ENCODE data around the gene LIG3.
"Not testable (repeated sequence)": the region's sequence is repeated elsewhere in the genome, so short reads cannot be mapped to it uniquely, and the experiment has no call there.

LIG3 gene

DNA sequence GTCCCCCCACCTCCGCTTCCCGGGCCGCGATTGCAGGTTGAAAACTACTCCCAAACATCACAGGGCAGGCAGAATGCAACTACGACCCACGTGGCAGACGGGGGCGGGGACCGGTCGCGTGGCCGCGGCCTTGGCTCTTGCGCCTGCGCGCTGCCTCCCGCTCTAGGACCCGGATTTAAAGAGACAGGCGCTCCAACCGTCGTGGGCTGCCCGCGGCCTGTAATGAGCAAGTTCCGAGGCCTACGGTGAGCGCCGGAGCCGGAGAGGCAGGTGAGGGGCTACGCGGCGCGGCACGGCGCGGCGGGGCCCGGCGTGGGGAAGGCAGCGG lies at the start of gene LIG3:
TSS of gene LIG3 (plus strand) at position 160 of the 328 bp plus-strand sequence. CDS start 2,494 bp downstream, outside the sequence.
- Histone ChIP-seq H3K27ac (ENCODE audit: low read length) (peak within 1 kb of the TSS; percentile 97), H3K4me1 (ENCODE audit: control insufficient read depth in 1 of 2, insufficient read depth in 2 of 2, low read length in 2 of 2) (peaks cover 7 to 28% of the 10 kb centered on the region in 2 donors), H3K27me3 (ENCODE audit: low read depth, low read length) (no peaks in the 10 kb centered on the region), H3K4me3 (ENCODE audit: low read depth in 1 of 2, low read length in 2 of 2) (peak within 1 kb of the TSS; percentile 77 to 79), H3K9me3 (ENCODE audit: control insufficient read depth in 1 of 2, low read length in 2 of 2) (no peaks in the 10 kb centered on the region), H3K36me3 (ENCODE audit: control insufficient read depth in 1 of 2, insufficient read depth in 2 of 2, low read length in 2 of 2) (peaks cover 5 to 8% of the 10 kb centered on the region in 2 donors)

DNA sequence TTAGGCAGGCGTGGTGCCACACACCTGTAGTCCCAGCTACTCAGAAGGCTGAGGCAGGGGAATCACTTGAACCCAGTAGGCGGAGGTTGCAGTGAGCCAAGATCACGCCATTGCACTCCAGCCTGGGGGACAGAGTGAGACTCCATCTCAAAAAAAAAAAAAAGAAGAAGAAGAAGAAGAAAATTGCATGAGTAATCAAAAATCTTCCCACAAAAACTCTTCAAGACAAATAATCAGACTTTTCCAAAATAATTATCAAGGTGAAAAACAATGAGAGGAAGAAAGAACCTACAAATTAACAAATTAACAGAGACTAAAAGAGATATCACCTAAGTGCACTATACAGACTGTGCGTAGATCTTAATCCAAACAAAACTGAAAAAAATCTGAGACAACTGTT lies 29.5 kb upstream of the LIG3 start:
- not testable (repeated sequence) for H3K9me3 ChIP-seq (ENCODE audit: control insufficient read depth in 1 of 2, low read length in 2 of 2); H3K4me1 ChIP-seq (ENCODE audit: control insufficient read depth in 1 of 2, insufficient read depth in 2 of 2, low read length in 2 of 2); H3K4me3 ChIP-seq (ENCODE audit: low read depth in 1 of 2, low read length in 2 of 2); H3K27me3 ChIP-seq (ENCODE audit: low read depth, low read length); H3K36me3 ChIP-seq (ENCODE audit: control insufficient read depth in 1 of 2, insufficient read depth in 2 of 2, low read length in 2 of 2); H3K27ac ChIP-seq (ENCODE audit: low read length)

DNA sequence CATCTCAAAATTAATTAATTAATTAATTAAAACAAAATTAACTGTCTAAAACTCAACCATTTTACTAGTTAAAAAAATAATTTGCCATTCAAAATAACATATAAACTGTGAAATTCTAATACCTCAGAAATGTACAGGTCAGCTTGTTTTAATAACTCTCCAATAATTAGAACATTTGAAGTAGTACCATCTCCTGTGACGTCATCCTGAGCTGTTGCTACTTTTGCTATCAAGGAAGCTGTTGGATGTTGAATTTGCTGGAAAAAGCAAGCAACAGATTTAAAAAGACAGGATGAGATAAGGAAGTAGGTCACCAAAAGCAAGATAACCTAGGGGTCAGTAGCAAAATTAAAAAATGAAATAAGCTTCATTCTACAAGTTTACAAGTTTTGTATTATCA lies 21.9 kb upstream of the LIG3 start:
- H3K9me3 ChIP-seq (ENCODE audit: control insufficient read depth in 1 of 2, low read length in 2 of 2), result no peaks in the 10 kb centered on the region
- no peaks in the 10 kb centered on the region for H3K36me3 ChIP-seq (ENCODE audit: control insufficient read depth in 1 of 2, insufficient read depth in 2 of 2, low read length in 2 of 2)
- H3K4me3 ChIP-seq (ENCODE audit: low read depth in 1 of 2, low read length in 2 of 2), result no peak overlapping the region
- no peaks in the 10 kb centered on the region for H3K27me3 ChIP-seq (ENCODE audit: low read depth, low read length)
- H3K27ac ChIP-seq (ENCODE audit: low read length), result no peak overlapping the region
- peaks cover 10 to 17% of the 10 kb centered on the region in 2 donors for H3K4me1 ChIP-seq (ENCODE audit: control insufficient read depth in 1 of 2, insufficient read depth in 2 of 2, low read length in 2 of 2)

GRCh38 chr17:34961093-34961911 lies 19.0 kb upstream of the LIG3 start, which contains the start of the genes CCT6B and ZNF830:
Gene CCT6B (minus strand): TSS chr17:34961460. CDS start chr17:34961393, 67 bp downstream.
Gene ZNF830 (plus strand): TSS chr17:34961540. CDS start chr17:34961567, 27 bp downstream.
- Histone ChIP-seq H3K4me1 (ENCODE audit: control insufficient read depth in 1 of 2, insufficient read depth in 2 of 2, low read length in 2 of 2) (peaks cover 10 to 20% of the 10 kb centered on the region in 2 donors), H3K4me3 (ENCODE audit: low read depth in 1 of 2, low read length in 2 of 2) (peak within 1 kb of the TSS; percentile 99), H3K36me3 (ENCODE audit: control insufficient read depth in 1 of 2, insufficient read depth in 2 of 2, low read length in 2 of 2) (peaks cover 7 to 23% of the 10 kb centered on the region in 2 donors), H3K27ac (ENCODE audit: low read length) (peak within 1 kb of the TSS; percentile 97), H3K9me3 (ENCODE audit: control insufficient read depth in 1 of 2, low read length in 2 of 2) (no peaks in the 10 kb centered on the region), H3K27me3 (ENCODE audit: low read depth, low read length) (no peaks in the 10 kb centered on the region)

- Histone ChIP-seq H3K27ac (ENCODE audit: low read length) (no peak overlapping the region), H3K27me3 (ENCODE audit: low read depth, low read length) (no peaks in the 10 kb centered on the region), H3K36me3 (ENCODE audit: control insufficient read depth in 1 of 2, insufficient read depth in 2 of 2, low read length in 2 of 2) (peaks cover 0 to 1% of the 10 kb centered on the region in 2 donors), H3K9me3 (ENCODE audit: control insufficient read depth in 1 of 2, low read length in 2 of 2) (no peaks in the 10 kb centered on the region), H3K4me3 (ENCODE audit: low read depth in 1 of 2, low read length in 2 of 2) (no peak overlapping the region), H3K4me1 (ENCODE audit: control insufficient read depth in 1 of 2, insufficient read depth in 2 of 2, low read length in 2 of 2) (no peaks in the 10 kb centered on the region)
Observed at GRCh38 chr17:34974179-34974578, 6.1 kb upstream of the LIG3 start.

DNA sequence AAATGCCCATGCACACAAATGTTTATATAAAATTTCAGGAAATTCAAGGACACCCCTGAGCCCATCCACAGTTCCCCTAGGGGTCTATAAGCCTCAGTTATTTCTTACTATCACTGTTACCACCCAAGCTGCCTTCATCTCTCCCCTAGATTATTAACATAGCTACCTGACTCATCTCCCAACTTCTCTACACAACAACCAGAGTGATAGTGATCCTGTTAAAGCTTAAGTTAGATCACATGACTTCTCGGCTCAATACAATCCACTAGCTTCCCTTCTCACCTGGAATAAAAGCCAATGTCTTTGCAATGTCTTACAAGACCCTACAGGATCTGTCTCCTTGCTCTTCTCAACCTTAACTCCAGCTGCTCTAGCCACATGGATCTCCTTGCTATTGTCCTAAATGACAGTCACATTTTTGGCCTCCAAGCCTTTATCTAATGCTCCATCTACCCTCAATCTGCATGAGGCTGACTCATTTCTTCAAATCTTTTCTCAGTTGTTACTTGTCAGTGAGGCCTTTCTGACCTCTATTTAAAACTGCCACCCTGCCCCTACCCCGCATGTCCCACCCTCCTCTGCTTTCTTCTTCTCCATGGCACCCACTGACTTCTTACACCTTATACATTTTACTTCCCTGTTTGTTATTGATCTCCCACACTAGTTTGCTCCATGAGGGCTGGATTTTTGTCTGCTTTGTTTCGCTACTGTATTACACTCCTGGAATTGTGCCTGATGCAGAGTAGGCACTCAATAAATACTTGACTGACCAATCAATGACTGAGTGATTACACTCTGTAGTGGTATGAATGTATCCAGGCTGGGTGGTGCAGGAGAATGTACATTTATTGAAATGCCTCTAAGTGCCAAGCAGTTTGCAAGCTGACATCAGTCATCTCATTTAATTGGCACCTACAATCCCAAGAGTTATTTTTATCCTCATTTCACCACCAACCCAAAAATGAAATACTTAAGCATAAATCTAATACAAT lies 5.2 kb upstream of the LIG3 start:
- no peak overlapping the region for H3K27ac ChIP-seq (ENCODE audit: low read length)
- H3K36me3 ChIP-seq (ENCODE audit: control insufficient read depth in 1 of 2, insufficient read depth in 2 of 2, low read length in 2 of 2), result no peaks in the 10 kb centered on the region
- no peaks in the 10 kb centered on the region for H3K9me3 ChIP-seq (ENCODE audit: control insufficient read depth in 1 of 2, low read length in 2 of 2)
- no peak overlapping the region for H3K4me3 ChIP-seq (ENCODE audit: low read depth in 1 of 2, low read length in 2 of 2)
- H3K4me1 ChIP-seq (ENCODE audit: control insufficient read depth in 1 of 2, insufficient read depth in 2 of 2, low read length in 2 of 2), result peaks cover 0 to 6% of the 10 kb centered on the region in 2 donors
- H3K27me3 ChIP-seq (ENCODE audit: low read depth, low read length), result no peaks in the 10 kb centered on the region

DNA sequence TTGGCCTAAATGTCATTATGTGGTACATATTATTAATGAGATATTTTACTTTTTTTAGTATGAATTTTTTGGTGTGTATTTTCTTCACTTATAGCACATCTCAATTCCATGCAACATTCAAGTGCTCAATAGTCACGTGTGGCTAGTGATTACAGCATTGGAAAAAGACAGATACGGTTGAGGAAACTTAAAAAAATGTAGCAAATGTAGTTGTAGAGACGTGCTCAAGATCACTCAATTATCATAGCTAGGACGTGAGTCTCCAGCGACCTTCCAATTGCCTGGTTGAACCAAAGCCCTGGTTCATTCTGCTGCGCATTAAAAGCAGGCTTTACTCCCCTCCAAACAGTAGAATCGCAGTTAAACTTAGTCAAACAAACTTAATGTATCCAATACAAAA lies 1.2 kb upstream of the LIG3 start:
- no peak overlapping the region for H3K27ac ChIP-seq (ENCODE audit: low read length)

DNA sequence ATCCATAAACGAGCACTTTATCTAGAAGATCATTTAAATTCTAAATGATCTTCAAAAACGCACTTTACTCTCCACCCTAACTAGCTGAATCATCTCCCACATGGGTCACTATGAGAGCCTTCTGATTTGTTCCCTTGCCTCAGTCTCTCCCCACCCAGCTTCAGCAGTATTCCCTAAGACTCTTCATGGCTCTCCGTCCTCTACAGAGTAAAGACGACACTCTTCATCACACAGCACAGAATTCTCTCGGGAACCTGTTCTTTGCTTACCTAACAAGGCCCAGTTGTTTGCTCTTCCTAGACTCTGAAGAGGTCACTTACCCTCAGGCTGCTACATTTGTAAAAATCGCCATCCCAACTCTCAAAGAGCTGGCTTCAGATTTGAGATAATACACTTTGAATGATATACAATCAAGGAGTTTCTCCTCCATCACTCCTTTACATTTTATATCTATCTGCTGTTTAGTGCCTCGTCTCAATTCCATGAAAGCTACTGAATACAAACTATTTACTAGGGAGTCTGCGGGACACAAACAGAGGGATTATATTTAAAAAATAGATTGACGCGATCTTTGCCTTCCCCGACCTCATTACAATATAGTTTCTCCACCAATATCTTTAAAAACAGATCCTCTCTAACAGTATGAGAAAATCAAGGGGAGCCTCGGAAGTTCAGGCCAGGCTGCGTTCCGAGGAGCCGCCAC lies 511 bp upstream of the LIG3 start:
- Histone ChIP-seq H3K36me3 (ENCODE audit: control insufficient read depth in 1 of 2, insufficient read depth in 2 of 2, low read length in 2 of 2) (peaks cover 5 to 8% of the 10 kb centered on the region in 2 donors), H3K4me1 (ENCODE audit: control insufficient read depth in 1 of 2, insufficient read depth in 2 of 2, low read length in 2 of 2) (peaks cover 7 to 28% of the 10 kb centered on the region in 2 donors), H3K27me3 (ENCODE audit: low read depth, low read length) (no peaks in the 10 kb centered on the region), H3K9me3 (ENCODE audit: control insufficient read depth in 1 of 2, low read length in 2 of 2) (no peaks in the 10 kb centered on the region), H3K27ac (ENCODE audit: low read length) (peak overlapping the region; percentile 86), H3K4me3 (ENCODE audit: low read depth in 1 of 2, low read length in 2 of 2) (peak overlapping the region; percentile 56 to 79)

More for the DNA sequence above, 1.2 kb upstream of the LIG3 start:
- no peaks in the 10 kb centered on the region for H3K27me3 ChIP-seq (ENCODE audit: low read depth, low read length)
- H3K4me3 ChIP-seq (ENCODE audit: low read depth in 1 of 2, low read length in 2 of 2), result no peak overlapping the region
- H3K4me1 ChIP-seq (ENCODE audit: control insufficient read depth in 1 of 2, insufficient read depth in 2 of 2, low read length in 2 of 2), result peaks cover 7 to 28% of the 10 kb centered on the region in 2 donors
- peaks cover 5 to 8% of the 10 kb centered on the region in 2 donors for H3K36me3 ChIP-seq (ENCODE audit: control insufficient read depth in 1 of 2, insufficient read depth in 2 of 2, low read length in 2 of 2)
- H3K9me3 ChIP-seq (ENCODE audit: control insufficient read depth in 1 of 2, low read length in 2 of 2), result no peaks in the 10 kb centered on the region

DNA sequence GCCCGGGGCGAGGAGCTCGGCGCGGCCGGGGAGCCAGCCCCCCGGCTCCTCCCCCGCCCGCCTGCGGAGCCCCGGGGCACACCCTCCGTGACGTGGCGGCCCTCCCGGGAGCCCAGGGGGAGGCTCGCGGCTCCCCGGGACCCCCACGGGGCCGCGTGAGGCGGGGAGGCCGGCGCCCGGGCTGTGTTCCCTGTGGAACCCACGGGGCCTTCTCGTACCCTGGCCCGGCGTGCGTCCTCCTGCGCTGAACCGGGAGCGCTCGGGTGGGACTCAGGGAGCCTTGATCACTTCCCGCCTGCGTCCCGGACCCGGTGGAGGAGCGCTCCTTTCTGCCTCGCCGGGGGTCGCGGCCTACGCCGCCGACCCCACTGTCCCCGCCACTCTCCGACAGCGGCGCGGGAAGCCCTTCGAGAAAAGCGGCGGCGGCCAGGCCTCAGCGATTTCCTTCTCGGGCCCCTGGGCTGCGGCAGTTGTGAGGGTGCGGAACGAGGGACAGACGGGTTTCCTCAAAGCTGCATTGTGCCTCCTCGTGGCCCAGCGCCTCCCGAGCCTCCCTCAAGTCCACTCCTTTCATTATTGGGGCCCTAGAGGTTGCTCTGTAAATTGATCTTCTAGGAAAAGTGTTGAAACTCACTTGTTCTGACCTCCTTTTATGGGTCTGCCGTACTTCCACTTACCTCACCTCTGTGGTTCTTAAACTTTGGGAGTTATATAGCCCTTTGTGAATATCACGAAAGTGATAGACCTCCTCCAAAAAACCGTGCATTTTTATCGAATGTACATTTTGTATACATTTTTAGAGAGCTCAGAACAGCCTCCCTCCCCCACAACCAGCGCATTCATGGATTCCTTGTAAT lies 597 bp downstream of the LIG3 start:
- Histone ChIP-seq H3K27ac (ENCODE audit: low read length) (peak overlapping the region; percentile 97), H3K27me3 (ENCODE audit: low read depth, low read length) (no peaks in the 10 kb centered on the region), H3K4me3 (ENCODE audit: low read depth in 1 of 2, low read length in 2 of 2) (peak overlapping the region; percentile 77 to 79), H3K4me1 (ENCODE audit: control insufficient read depth in 1 of 2, insufficient read depth in 2 of 2, low read length in 2 of 2) (peaks cover 7 to 28% of the 10 kb centered on the region in 2 donors), H3K9me3 (ENCODE audit: control insufficient read depth in 1 of 2, low read length in 2 of 2) (no peaks in the 10 kb centered on the region), H3K36me3 (ENCODE audit: control insufficient read depth in 1 of 2, insufficient read depth in 2 of 2, low read length in 2 of 2) (peaks cover 5 to 12% of the 10 kb centered on the region in 2 donors)

GRCh38 chr17:34981538-34982241 lies 1.4 kb downstream of the LIG3 start:
- Histone ChIP-seq H3K27me3 (ENCODE audit: low read depth, low read length) (no peaks in the 10 kb centered on the region), H3K4me1 (ENCODE audit: control insufficient read depth in 1 of 2, insufficient read depth in 2 of 2, low read length in 2 of 2) (peaks cover 7 to 28% of the 10 kb centered on the region in 2 donors), H3K36me3 (ENCODE audit: control insufficient read depth in 1 of 2, insufficient read depth in 2 of 2, low read length in 2 of 2) (peaks cover 5 to 16% of the 10 kb centered on the region in 2 donors)

More at GRCh38 chr17:34981538-34982241, 1.4 kb downstream of the LIG3 start:
- H3K4me3 ChIP-seq (ENCODE audit: low read depth in 1 of 2, low read length in 2 of 2), result peak overlapping the region; percentile 77 to 79
- no peaks in the 10 kb centered on the region for H3K9me3 ChIP-seq (ENCODE audit: control insufficient read depth in 1 of 2, low read length in 2 of 2)
- peak overlapping the region; percentile 97 for H3K27ac ChIP-seq (ENCODE audit: low read length)
